A673 (cell line): Measurements from ENCODE around the gene GALM.

Source experiments
- CTCF ChIP-seq: fragments of 300-800, 200-600 bp; sonication (generic); conservative IDR thresholded peaks from 2 replicates; pipeline ENCODE4 v1.5.1; 2017; ENCODE audit warnings: low read depth, mild to moderate bottlenecking, antibody characterized with exemption, low read length, moderate library complexity, mixed read lengths
- EZH2 ChIP-seq: fragments of 200-600 bp; sonication (generic); IDR thresholded peaks from 2 replicates; pipeline ENCODE4 v1.6.1; 2017; ENCODE audit warnings: borderline replicate concordance, low read depth, mild to moderate bottlenecking, mixed read lengths, antibody characterized with exemption, low read length; ENCODE audit not compliant: poor library complexity, severe bottlenecking

GRCh38 chr2:38633895-38634294 is 32.0 kb upstream of the GALM start:
- TF ChIP-seq CTCF (no peak), EZH2 (no peak)
